PC-3 (cell line): ENCODE measurements around the gene TENT5D. TPM values are rescaled to one million over a fixed set of nuclear protein-coding genes. Genes with fewer than 3 reads are reported as not detected.
"Not testable (repeated sequence)": the region's sequence is repeated elsewhere in the genome, so short reads cannot be mapped to it uniquely, and the experiment has no call there.

Source experiments
- ATAC-seq: fragments of 200-7000 bp; cut with Tn5 transposase; 2 replicates; pipeline ENCODE4 v1.9.1; 2020; ENCODE audit warnings: mild to moderate bottlenecking, moderate library complexity
- BruUV-seq: library from RNA; stranded (reverse); fragments of 400-500 nt; replicated peaks from 2 replicates; lab custom pipeline; 2021; lab: Mats Ljungman, UMichigan
- CTCF ChIA-PET: fragments of 300-600 bp; sonication (Branson Sonifier 250); formaldehyde crosslinking; loops from one replicate; lab custom pipeline; 2022; ENCODE audit warnings: antibody characterized with exemption; lab: Charles Lee
- POLR2A ChIA-PET: fragments of 300-600 bp; sonication (Branson Sonifier 250); formaldehyde crosslinking; loops from one replicate; lab custom pipeline; 2022; ENCODE audit warnings: antibody characterized with exemption; ENCODE audit not compliant: unreplicated experiment; lab: Charles Lee
- DNase-seq: peaks from one replicate; pipeline ENCODE4 v3.0.0-alpha.2; 2015
- H2AFZ ChIP-seq: fragments of 300-600 bp; sonication (generic); 2 replicates; pipeline ENCODE4 v1.6.0; 2016; ENCODE audit warnings: antibody characterized with exemption, low read length
- H3F3A ChIP-seq: fragments of 300-600 bp; sonication (generic); one replicate; pipeline ENCODE4 v1.6.0; 2017; ENCODE audit warnings: antibody characterized with exemption, low read length, control low read depth, mild to moderate bottlenecking; ENCODE audit not compliant: unreplicated experiment
- H3K27ac ChIP-seq: fragments of 300-600 bp; sonication (generic); 2 replicates; pipeline ENCODE4 v1.5.1; 2016; ENCODE audit warnings: mild to moderate bottlenecking, low read length
- H3K27me3 ChIP-seq: fragments of 300-600 bp; sonication (generic); 2 replicates; pipeline ENCODE4 v1.6.1; 2016; ENCODE audit warnings: low read length, mixed read lengths
- H3K36me3 ChIP-seq: fragments of 300-600 bp; sonication (generic); 2 replicates; pipeline ENCODE4 v1.6.1; 2016; ENCODE audit warnings: low read depth, mixed run types, low read length, mixed read lengths
- H3K4me1 ChIP-seq: fragments of 300-600 bp; sonication (generic); 2 replicates; pipeline ENCODE4 v1.5.1; 2016; ENCODE audit warnings: low read length; ENCODE audit not compliant: insufficient read depth
- H3K4me2 ChIP-seq: fragments of 300-600 bp; sonication (generic); 2 replicates; pipeline ENCODE4 v1.6.0; 2016; ENCODE audit warnings: low read length
- H3K4me3 ChIP-seq: fragments of 300-600 bp; sonication (generic); 2 replicates; pipeline ENCODE4 v1.5.1; 2016; ENCODE audit warnings: mild to moderate bottlenecking, low read length, mixed read lengths
- H3K79me2 ChIP-seq: fragments of 300-600 bp; sonication (generic); 2 replicates; pipeline ENCODE4 v1.6.1; 2017; ENCODE audit warnings: low read length, mixed read lengths
- H3K9ac ChIP-seq: fragments of 300-600 bp; sonication (generic); 2 replicates; pipeline ENCODE4 v1.6.0; 2016; ENCODE audit warnings: mild to moderate bottlenecking, low read length
- H3K9me2 ChIP-seq: fragments of 300-600 bp; sonication (generic); replicated peaks from 2 replicates; pipeline ENCODE4 v1.6.1; 2016; ENCODE audit warnings: mixed run types, low read length, mixed read lengths
- H3K9me3 ChIP-seq: fragments of 300-600 bp; sonication (generic); 2 replicates; pipeline ENCODE4 v1.6.1; 2016; ENCODE audit warnings: low read length, mixed read lengths
- H4K20me1 ChIP-seq: fragments of 300-600 bp; sonication (generic); 2 replicates; pipeline ENCODE4 v1.6.1; 2016; ENCODE audit warnings: low read length, mixed read lengths
- CTCF ChIP-seq: fragments of 300-600 bp; sonication (generic); conservative IDR thresholded peaks from 2 replicates; pipeline ENCODE4 v1.5.1; 2017; ENCODE audit warnings: antibody characterized with exemption, low read depth, mild to moderate bottlenecking, low read length
- EZH2 ChIP-seq: fragments of 300-600 bp; sonication (generic); IDR thresholded peaks from one replicate; pipeline ENCODE4 v1.6.1; 2017; ENCODE audit warnings: antibody characterized with exemption, mild to moderate bottlenecking, low read length; ENCODE audit not compliant: unreplicated experiment
- EZH2phosphoT487 ChIP-seq: fragments of 300-600 bp; sonication (generic); IDR thresholded peaks from 2 replicates; pipeline ENCODE4 v1.6.1; 2018; ENCODE audit warnings: mild to moderate bottlenecking, antibody characterized with exemption, low read length, borderline replicate concordance
- intact Hi-C: fragments of 100-400 bp; cut with micrococcal nuclease; formaldehyde crosslinking; loops from 2 replicates; pipeline ENCODE4 v1.9.0; 2023
- total RNA-seq: library from RNA; depleted of rRNA; stranded (reverse); fragments of >200 nt; gene quantifications from 2 replicates; pipeline ENCODE4 v1.2.3, GENCODE V29; 2014

TENT5D gene
- total RNA-seq, 1 experiment from 2014 or later: 0.04 TPM

GRCh38 chrX:80432863-80433262 is 12.6 kb downstream of the TENT5D start:
- H4K20me1 ChIP-seq: no peaks in the 10 kb centered on the region
- H3K9me3 ChIP-seq: no peaks in the 10 kb centered on the region
- no TSS peak for BruUV-seq
- no peaks in the 10 kb centered on the region for H3K4me1 ChIP-seq
- no peak overlapping the region for H2AFZ ChIP-seq
- TF ChIP-seq CTCF (no peak), EZH2 (no peak), EZH2phosphoT487 (no peak)
- H3K4me2 ChIP-seq: no peak overlapping the region
- H3F3A ChIP-seq: no peaks in the 10 kb centered on the region
- no peak for ATAC-seq
- intact Hi-C loops: no loop called here
- H3K9ac ChIP-seq: no peak overlapping the region
- no peaks in the 10 kb centered on the region for H3K27me3 ChIP-seq
- no peaks in the 10 kb centered on the region for H3K79me2 ChIP-seq
- ChIA-PET CTCF (no interaction called here), POLR2A (no interaction called here)
- no peak overlapping the region for H3K4me3 ChIP-seq
- no peak for DNase-seq
- H3K36me3 ChIP-seq: no peaks in the 10 kb centered on the region
- no peaks in the 10 kb centered on the region for H3K9me2 ChIP-seq
- H3K27ac ChIP-seq: no peak overlapping the region

- POLR2A ChIA-PET, H3K4me2 ChIP-seq, H3K36me3 ChIP-seq, H3K9ac ChIP-seq, BruUV-seq, H3K27ac ChIP-seq, H3K27me3 ChIP-seq, H4K20me1 ChIP-seq, H3K4me3 ChIP-seq, H3F3A ChIP-seq, intact Hi-C loops, H3K4me1 ChIP-seq, H3K9me2 ChIP-seq, CTCF ChIA-PET, H3K79me2 ChIP-seq, DNase-seq, H2AFZ ChIP-seq, ATAC-seq, H3K9me3 ChIP-seq: not testable (repeated sequence)
These were observed 47.9 kb downstream of the TENT5D start for GRCh38 chrX:80468166-80468565.

- no peaks in the 10 kb centered on the region for H3K27me3 ChIP-seq
- ChIA-PET POLR2A (no interaction called here), CTCF (no interaction called here)
- no peak overlapping the region for H3K9ac ChIP-seq
- intact Hi-C loops: no loop called here
- ATAC-seq (no peak), DNase-seq (no peak)
- TF ChIP-seq CTCF: no peak
- TF ChIP-seq EZH2phosphoT487: no peak
- H3K4me1 ChIP-seq: no peaks in the 10 kb centered on the region
- no TSS peak for BruUV-seq
- H3F3A ChIP-seq: no peaks in the 10 kb centered on the region
- H3K79me2 ChIP-seq: no peaks in the 10 kb centered on the region
- no peak overlapping the region for H3K27ac ChIP-seq
- H3K9me2 ChIP-seq: no peaks in the 10 kb centered on the region
- H3K36me3 ChIP-seq: no peaks in the 10 kb centered on the region
- H4K20me1 ChIP-seq: no peaks in the 10 kb centered on the region
- H3K4me2 ChIP-seq: no peak overlapping the region
- H3K4me3 ChIP-seq: no peak overlapping the region
- H3K9me3 ChIP-seq: no peaks in the 10 kb centered on the region
- no peak overlapping the region for H2AFZ ChIP-seq
These were observed 51.3 kb downstream of the TENT5D start for GRCh38 chrX:80471582-80471981.
